GM10248 (cell line): ENCODE data around the gene NAA15.

Experiments used
- CTCF ChIA-PET: fragments of 300-600 bp; sonication (Branson Sonifier 250); formaldehyde crosslinking; extraction: SDS; loops from one replicate; lab custom pipeline; 2021; ENCODE audit warnings: antibody characterized with exemption; lab: Yijun Ruan, JAX
- POLR2A ChIA-PET: fragments of 350-650 bp; sonication (Branson Sonifier 250); formaldehyde crosslinking; extraction: SDS; loops from one replicate; lab custom pipeline; 2020; ENCODE audit warnings: antibody characterized with exemption; lab: Yijun Ruan, JAX
- DNase-seq: peaks from one replicate; pipeline ENCODE4 v3.0.0; 2012; ENCODE audit errors: extremely low spot score
- CTCF ChIP-seq: IDR thresholded peaks from 2 replicates; pipeline ENCODE4 v1.5.1; 2012; ENCODE audit warnings: mild to moderate bottlenecking, low read depth; ENCODE audit errors: extremely low read depth, missing control alignments, control extremely low read depth

NAA15 gene

GRCh38 chr4:139329665-139330200 is 28.4 kb downstream of the NAA15 start:
- ChIA-PET POLR2A (interaction anchor here (0.5 kb wide), 1 partner anchor 28 kb away, joined by 4 read pairs; no protein-coding TSS in a partner anchor), CTCF (interaction anchor here (1.0 to 3.6 kb wide), 11 partner anchors 9 to 299 kb away, joined by 3 to 18 read pairs (median 3); partner anchors contain the start of gene NAA15)
- TF ChIP-seq CTCF: no peak
- no peak for DNase-seq

DNA sequence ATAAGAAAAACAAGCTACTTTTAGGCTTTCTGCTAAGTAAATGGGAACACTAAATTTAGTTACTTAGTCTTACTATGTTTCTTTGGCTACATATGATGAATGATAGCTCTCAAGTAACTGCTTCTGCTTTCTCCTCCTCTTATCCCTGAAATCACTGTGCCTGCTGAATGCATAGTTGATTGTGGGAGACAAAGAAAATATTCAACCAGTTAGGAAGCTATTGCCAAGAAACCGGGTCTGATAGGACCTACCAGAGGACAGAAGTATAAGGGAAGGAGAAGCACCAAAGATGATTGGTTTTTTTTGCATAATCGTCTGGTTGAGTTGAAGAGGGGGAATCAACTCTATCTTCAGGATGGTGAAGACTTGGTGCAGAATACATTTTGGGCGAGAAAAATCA is 29.0 kb downstream of the NAA15 start:
- POLR2A ChIA-PET: interaction anchor here (0.5 kb wide), 1 partner anchor 27 kb away, joined by 4 read pairs; no protein-coding TSS in a partner anchor
- no peak for TF ChIP-seq CTCF
- DNase-seq: no peak
- CTCF ChIA-PET: interaction anchor here (1.0 to 3.6 kb wide), 10 partner anchors 9 to 300 kb away, joined by 3 to 18 read pairs (median 4); partner anchors contain the start of gene NAA15

GRCh38 chr4:139331185-139331584 is 29.9 kb downstream of the NAA15 start:
- no peak for DNase-seq
- ChIA-PET POLR2A (interaction anchor here (0.7 kb wide), 2 partner anchors 11 to 46 kb away, joined by 3 to 6 read pairs; no protein-coding TSS in a partner anchor), CTCF (interaction anchor here (0.7 to 3.6 kb wide), 8 partner anchors 8 to 250 kb away, joined by 3 to 18 read pairs (median 3); no protein-coding TSS in a partner anchor)
- no peak for TF ChIP-seq CTCF

- ChIA-PET CTCF (interaction anchor here (3.6 kb wide), 1 partner anchor 37 kb away, joined by 18 read pairs; no protein-coding TSS in a partner anchor), POLR2A (no interaction called here)
Measured at GRCh38 chr4:139333046-139333445, 31.7 kb downstream of the NAA15 start.

DNA sequence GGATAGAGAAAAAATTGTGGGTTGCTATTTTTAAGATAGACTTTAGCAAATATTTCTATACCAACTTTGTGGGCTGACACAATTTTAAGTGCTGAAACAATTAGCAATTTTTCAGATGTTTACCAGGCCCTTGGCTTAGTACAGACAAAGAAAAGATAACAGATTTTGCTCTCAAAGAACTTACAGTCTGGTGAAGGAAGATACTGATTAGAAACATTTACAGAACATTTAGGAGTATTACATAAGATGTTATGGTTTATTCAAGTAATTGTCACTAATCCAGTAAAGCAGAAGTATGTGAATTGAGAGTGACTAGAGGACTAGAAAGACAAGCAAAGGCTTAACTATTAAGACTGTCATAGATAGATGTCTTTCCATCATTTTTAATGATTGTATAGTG is 36.3 kb downstream of the NAA15 start:
- ChIA-PET POLR2A (no interaction called here), CTCF (interaction anchor here (1.1 kb wide), 1 partner anchor 10 kb away, joined by 3 read pairs; no protein-coding TSS in a partner anchor)
- no peak for DNase-seq
- TF ChIP-seq CTCF: no peak

More at GRCh38 chr4:139333046-139333445, 31.7 kb downstream of the NAA15 start:
- DNase-seq: no peak
- no peak for TF ChIP-seq CTCF

- no peak for DNase-seq
- TF ChIP-seq CTCF: no peak
- POLR2A ChIA-PET: no interaction called here
- CTCF ChIA-PET: no interaction called here
Measured at GRCh38 chr4:139361301-139361700, 60.0 kb downstream of the NAA15 start.
